Tibial artery (tissue), 4 donors: ENCODE results near the gene CFAP119.

Experiments
- DNase-seq, 2 donors: peaks; one replicate each; pipeline ENCODE4 v3.0.0-alpha.2; 2019
- H3K27ac ChIP-seq, 2 donors: fragments of 200-600 bp; sonication (generic) in 1 of 2; 1 replicate in 1 of 2; 2 replicates in 1 of 2; pipeline ENCODE4 v1.5.1; 2018 to 2019; ENCODE audit warnings: mild to moderate bottlenecking in 1 of 2
- H3K27me3 ChIP-seq, 2 donors: fragments of 200-600 bp; sonication (generic) in 1 of 2; one replicate each; pipeline versions ENCODE4 v1.5.1 to v1.6.0; 2016 to 2019
- H3K36me3 ChIP-seq, 3 donors: fragments of 200-600 bp; sonication (generic) in 2 of 3; one replicate each; pipeline ENCODE4 v1.5.1; 2016 to 2019; ENCODE audit warnings: mild to moderate bottlenecking in 2 of 3
- H3K4me1 ChIP-seq, 4 donors: fragments of 200-600 bp; sonication (generic) in 2 of 4; 1 replicate in 3 of 4; 2 replicates in 1 of 4; pipeline ENCODE4 v1.5.1; 2016 to 2019
- H3K4me3 ChIP-seq, 2 donors: fragments of 200-600 bp; sonication (generic) in 1 of 2; 1 replicate in 1 of 2; 2 replicates in 1 of 2; pipeline ENCODE4 v1.5.1; 2018 to 2019; ENCODE audit warnings: mild to moderate bottlenecking in 2 of 2
- H3K9me3 ChIP-seq, 3 donors: fragments of 200-600 bp; sonication (generic) in 1 of 3; one replicate each; pipeline ENCODE4 v1.5.1; 2016 to 2019
- intact Hi-C: fragments of 100-400 bp; cut with DNase I; formaldehyde crosslinking; loops from one replicate; pipeline ENCODE4 v1.15.0; 2023; ENCODE audit warnings: low total_unique reads
- TF ChIP-seq, protein P1 (sequence below), 2 experiments: fragments of 200-600 bp in 1 of 2; fragments of 450-650 bp in 1 of 2; IDR thresholded peaks; one replicate each; pipeline ENCODE4 v1.5.1; 2017 to 2019; ENCODE audit warnings: antibody characterized with exemption in 2 of 2, mild to moderate bottlenecking in 1 of 2, moderate library complexity in 1 of 2

Gene CFAP119

DNA sequence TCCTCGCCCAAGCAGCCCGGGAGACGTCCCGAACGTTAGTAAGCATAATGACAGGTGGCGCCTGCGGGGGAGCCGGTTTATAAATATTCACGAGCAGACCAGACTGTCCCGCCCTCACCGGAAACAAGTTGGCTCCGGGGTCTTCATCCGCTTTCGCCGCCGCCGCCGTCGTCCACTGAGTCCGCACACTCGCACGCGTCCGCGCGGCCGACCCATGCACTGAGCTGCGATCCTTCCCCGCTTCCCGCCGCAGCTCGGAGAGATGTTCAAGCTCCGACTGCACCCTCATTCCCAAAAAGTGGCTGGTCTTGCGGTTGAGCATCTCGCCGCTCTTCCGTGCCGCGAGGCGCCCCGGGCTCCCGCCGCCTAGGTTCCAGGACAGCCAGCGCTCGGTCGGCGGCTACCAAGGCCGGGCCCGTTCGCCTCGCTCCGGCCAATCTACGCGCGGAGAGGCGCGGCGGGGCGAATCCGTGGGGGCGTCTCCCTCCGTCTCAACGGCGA is 385 bp downstream of the CFAP119 start:
- H3K9me3 ChIP-seq = no peaks in the 10 kb centered on the region
- peaks cover 27 to 69% (median 34%) of the 10 kb centered on the region in 3 donors for H3K36me3 ChIP-seq
- peak overlapping the region; percentile 73 to 79 for H3K4me3 ChIP-seq
- TF ChIP-seq, protein P1, sequence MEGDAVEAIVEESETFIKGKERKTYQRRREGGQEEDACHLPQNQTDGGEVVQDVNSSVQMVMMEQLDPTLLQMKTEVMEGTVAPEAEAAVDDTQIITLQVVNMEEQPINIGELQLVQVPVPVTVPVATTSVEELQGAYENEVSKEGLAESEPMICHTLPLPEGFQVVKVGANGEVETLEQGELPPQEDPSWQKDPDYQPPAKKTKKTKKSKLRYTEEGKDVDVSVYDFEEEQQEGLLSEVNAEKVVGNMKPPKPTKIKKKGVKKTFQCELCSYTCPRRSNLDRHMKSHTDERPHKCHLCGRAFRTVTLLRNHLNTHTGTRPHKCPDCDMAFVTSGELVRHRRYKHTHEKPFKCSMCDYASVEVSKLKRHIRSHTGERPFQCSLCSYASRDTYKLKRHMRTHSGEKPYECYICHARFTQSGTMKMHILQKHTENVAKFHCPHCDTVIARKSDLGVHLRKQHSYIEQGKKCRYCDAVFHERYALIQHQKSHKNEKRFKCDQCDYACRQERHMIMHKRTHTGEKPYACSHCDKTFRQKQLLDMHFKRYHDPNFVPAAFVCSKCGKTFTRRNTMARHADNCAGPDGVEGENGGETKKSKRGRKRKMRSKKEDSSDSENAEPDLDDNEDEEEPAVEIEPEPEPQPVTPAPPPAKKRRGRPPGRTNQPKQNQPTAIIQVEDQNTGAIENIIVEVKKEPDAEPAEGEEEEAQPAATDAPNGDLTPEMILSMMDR (IDR thresholded peaks at IDR 0.05) = no peak
- peaks cover 5 to 37% (median 26%) of the 10 kb centered on the region in 4 donors for H3K4me1 ChIP-seq
- DNase-seq = no peak
- H3K27ac ChIP-seq = peak overlapping the region; percentile 65 to 92
- no peaks in the 10 kb centered on the region for H3K27me3 ChIP-seq
- intact Hi-C loops = no loop called here

DNA sequence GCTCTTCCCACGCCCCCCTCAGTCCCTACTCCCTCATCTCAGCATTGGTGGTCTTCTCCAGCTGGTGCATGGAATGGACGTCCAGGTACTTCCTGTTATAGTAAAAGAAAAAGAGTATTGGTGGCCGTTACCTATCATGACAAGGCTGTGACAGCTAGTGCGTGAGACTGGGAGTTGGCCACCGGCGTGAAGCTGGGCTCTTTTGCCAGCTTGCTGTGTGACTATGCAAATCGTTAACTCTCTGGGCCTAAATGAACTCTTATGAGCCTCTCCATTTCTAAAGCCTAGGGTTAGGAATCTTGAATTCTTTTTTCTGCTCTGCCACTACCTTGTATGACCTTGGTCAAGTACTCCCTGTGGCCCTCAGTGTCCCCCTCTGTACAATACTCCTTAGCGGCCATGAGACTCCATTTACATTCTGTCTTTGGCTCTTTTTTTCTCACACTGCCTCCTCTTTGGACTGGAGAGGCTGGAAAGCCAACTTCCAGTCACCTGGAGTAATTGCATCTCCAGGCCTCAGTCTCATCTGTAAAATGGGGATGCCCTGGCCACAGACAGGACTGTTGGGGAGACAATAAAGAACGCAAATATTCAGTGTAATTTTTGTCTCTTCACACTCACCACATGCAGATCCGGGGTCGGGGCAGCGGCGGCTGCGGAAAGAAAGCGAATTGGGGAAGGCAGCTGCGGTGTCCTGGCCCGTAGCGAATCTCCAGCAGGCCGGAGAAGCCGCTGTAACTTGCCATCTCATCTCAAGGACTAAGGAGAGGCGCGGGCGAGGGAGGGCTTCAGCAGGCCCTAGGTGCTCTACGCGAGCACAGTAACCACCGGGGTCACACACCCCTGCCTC is 1.1 kb downstream of the CFAP119 start:
- Histone ChIP-seq H3K27ac (peak overlapping the region; percentile 65 to 92), H3K27me3 (no peaks in the 10 kb centered on the region), H3K36me3 (peaks cover 20 to 69% (median 28%) of the 10 kb centered on the region in 3 donors), H3K4me3 (peak overlapping the region; percentile 73 to 79), H3K9me3 (no peaks in the 10 kb centered on the region), H3K4me1 (peaks cover 5 to 37% (median 26%) of the 10 kb centered on the region in 4 donors)
- TF ChIP-seq, protein P1 (IDR thresholded peaks at IDR 0.05) = no peak
- intact Hi-C loops = no loop called here
- DNase-seq = no peak

DNA sequence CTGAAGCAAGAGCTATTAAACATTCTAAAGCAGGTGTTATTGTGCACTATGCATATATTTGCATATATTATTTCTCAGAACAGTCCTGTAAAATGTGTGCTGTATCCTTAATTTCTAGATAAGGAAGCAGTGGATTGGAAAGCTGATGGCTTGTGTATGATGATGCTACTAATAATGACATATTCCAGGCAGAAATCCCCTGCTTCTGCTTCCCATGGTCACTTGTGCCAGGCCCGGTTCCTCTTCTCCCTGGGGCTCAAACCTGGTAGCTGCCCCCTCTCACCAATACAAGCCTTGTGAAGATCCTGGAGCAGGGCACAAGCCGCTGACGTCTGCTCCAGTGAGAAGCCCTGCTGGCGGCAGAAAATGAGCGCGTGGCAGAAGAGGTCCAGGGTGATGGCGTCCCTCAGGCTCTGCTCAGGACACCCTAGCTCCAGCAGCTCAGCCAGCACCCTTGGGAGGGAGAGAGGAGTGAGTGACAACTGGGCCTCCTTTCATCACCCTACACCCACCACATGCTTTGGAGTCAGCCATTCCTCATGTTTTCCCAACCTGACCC is 1.8 kb downstream of the CFAP119 start:
- H3K4me1 ChIP-seq = peaks cover 5 to 35% (median 26%) of the 10 kb centered on the region in 4 donors
- H3K36me3 ChIP-seq = peaks cover 15 to 67% (median 20%) of the 10 kb centered on the region in 3 donors
- no peak for DNase-seq
- no peak overlapping the region for H3K27ac ChIP-seq
- TF ChIP-seq, protein P1 (IDR thresholded peaks at IDR 0.05) = no peak
- no peaks in the 10 kb centered on the region for H3K27me3 ChIP-seq
- intact Hi-C loops = no loop called here
- no peaks in the 10 kb centered on the region for H3K9me3 ChIP-seq
- no peak overlapping the region for H3K4me3 ChIP-seq

DNA sequence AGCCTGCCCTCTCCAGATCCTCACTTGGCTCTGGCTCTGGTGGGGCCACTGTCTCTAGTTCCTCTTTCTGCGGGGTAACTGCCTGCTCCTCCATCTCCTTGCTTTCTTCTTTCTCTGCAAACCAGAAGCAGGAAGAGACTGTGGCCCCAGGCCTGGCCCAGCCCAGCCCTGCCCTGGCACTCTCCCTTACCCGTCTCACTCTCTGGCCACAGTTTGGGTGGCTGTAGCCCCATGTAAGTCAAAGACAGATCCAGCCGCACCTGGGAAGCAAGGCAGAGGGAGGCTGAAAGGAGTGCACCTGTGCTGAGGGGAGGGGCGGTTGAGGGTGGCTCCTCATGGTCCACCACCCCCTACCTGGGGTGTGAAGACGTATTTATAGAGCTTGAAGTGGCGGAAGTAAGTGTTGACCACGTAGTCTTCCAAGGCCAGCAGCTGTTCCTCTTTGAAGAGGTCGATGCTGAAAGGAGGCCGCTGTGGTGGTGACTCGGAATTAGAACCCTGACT is 2.8 kb downstream of the CFAP119 start:
- TF ChIP-seq, protein P1 (IDR thresholded peaks at IDR 0.05) = no peak
- Histone ChIP-seq H3K9me3 (no peaks in the 10 kb centered on the region), H3K4me3 (no peak overlapping the region), H3K27me3 (no peaks in the 10 kb centered on the region), H3K27ac (no peak overlapping the region), H3K4me1 (peaks cover 5 to 28% (median 24%) of the 10 kb centered on the region in 4 donors), H3K36me3 (peaks cover 10 to 67% (median 17%) of the 10 kb centered on the region in 3 donors)
- DNase-seq = no peak
- intact Hi-C loops = no loop called here

GRCh38 chr16:30757316-30757715 is 4.5 kb downstream of the CFAP119 start:
- Histone ChIP-seq H3K36me3 (peaks cover 8 to 73% (median 17%) of the 10 kb centered on the region in 3 donors), H3K9me3 (no peaks in the 10 kb centered on the region), H3K27ac (no peak overlapping the region), H3K4me1 (peaks cover 5 to 11% (median 8%) of the 10 kb centered on the region in 4 donors), H3K27me3 (no peaks in the 10 kb centered on the region), H3K4me3 (no peak overlapping the region)
- intact Hi-C loops = no loop called here
- TF ChIP-seq, protein P1 (IDR thresholded peaks at IDR 0.05) = no peak
- no peak for DNase-seq
